GM12874 (cell line): ENCODE results near the gene NT5C2.

Source experiments
- CTCF ChIP-seq: IDR thresholded peaks from 2 replicates; pipeline ENCODE4 v1.5.1; 2011; ENCODE audit warnings: low read depth, mild to moderate bottlenecking, control low read depth, low read length, moderate library complexity; ENCODE audit not compliant: insufficient read depth

NT5C2 gene

GRCh38 chr10:103066141-103067098, 126.7 kb downstream of the NT5C2 start:
- no peak for TF ChIP-seq CTCF

GRCh38 chr10:103064956-103065355, 128.1 kb downstream of the NT5C2 start:
- TF ChIP-seq CTCF, result no peak

GRCh38 chr10:103062854-103063590, 130.1 kb downstream of the NT5C2 start:
- no peak for TF ChIP-seq CTCF

- TF ChIP-seq CTCF, result no peak
Measured at GRCh38 chr10:103060575-103060974, 132.5 kb downstream of the NT5C2 start.

GRCh38 chr10:103058034-103058433, 135.0 kb downstream of the NT5C2 start:
- no peak for TF ChIP-seq CTCF

GRCh38 chr10:103055105-103055504, 138.0 kb downstream of the NT5C2 start:
- no peak for TF ChIP-seq CTCF

- TF ChIP-seq CTCF, result no peak
Measured at GRCh38 chr10:103054621-103055020, 138.5 kb downstream of the NT5C2 start.
